ENCODE data around the gene CABYR.

The CABYR gene

DNA sequence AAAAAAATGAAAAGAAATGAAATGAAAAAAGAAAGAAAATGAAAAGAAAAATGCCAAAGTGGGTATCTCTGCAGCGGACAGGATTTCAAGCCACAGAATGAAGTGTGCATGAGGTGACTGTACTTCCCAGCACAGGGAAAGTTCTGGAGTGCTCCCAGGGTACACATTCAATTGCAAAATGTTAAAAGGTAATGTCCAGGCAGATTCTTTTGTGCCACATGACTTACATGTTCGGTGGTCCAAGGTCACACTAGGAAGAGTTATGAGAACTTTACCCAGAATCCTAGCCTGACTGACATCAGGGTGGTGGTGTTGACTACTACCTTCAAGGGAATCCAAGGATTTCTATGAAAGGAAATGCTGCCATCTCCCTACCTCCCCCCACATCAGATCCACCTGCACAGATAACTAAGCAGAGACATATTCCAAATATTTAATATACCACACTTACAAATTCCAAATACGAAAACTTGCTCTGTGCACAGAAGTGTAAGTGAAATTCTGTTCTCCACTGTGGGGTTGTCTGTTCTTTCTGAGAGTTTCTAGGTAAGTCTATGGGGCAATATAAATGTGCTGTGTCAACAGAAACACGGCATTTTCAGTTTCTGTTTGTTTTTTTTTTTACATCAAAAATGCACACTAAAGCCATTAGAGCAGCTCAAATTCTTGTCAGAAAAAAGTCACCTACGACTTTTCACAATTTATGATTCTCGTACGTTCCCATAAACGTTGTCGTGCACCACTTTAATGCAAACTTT is 56.6 kb downstream of the CABYR start:
- no peak for DNase-seq

DNA sequence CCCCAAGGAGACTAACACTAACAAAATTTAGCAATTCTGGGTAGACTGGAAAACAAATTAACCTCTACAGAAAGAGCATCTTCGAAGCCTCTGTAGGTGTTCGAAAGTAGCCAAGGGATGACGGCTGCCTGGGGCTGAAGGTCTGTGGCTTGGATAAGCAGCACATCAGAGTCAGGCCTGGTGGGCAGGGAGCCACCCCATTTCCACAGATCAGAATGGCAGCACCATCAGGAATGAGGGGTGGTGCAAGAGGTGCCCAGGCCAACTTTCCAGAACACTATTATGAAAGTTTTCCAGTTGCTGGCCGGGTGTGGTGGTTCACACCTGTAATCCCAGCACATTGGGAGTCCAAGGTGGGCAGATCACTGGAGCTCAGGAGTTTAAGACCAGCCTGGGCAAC is 57.9 kb downstream of the CABYR start:
- no peak for DNase-seq

DNA sequence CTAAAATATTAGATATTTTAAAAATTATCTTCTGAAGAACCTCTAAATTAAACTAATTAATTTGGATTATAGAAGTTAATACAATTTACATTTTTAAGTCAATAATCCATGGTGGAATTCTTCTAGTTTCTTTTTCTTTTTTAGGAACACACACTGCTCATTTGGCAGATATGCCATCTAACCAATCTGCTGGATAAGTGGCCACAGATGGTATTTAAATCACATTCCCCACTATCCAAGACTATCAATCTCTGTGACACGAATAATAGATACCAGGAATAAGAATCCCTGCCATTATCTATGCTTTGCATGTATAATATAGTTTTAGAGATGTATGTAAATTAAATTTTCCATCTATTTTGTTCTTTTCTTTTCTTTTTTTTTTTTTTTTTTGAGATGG is 58.5 kb downstream of the CABYR start:
- no peak for DNase-seq

DNA sequence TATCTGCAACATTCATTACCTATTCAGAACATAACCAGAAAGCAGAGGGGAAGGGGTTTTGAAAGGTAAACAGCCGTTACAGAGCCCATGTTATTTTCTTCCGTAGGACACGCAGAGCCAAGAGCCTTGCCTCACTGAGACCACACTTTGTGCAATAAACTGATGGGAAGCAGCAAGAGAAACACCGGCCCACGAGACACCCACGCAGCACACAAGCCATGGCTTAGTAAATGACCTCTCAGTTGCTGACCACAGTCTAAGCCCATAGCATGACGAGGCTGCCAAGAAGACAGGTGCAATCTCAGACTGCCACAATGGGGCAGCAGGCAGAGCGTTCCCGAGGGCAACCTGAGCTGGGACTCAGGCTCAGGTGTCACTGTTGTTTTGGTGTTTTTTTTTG is 59.6 kb downstream of the CABYR start:
- DNase-seq = no peak

DNA sequence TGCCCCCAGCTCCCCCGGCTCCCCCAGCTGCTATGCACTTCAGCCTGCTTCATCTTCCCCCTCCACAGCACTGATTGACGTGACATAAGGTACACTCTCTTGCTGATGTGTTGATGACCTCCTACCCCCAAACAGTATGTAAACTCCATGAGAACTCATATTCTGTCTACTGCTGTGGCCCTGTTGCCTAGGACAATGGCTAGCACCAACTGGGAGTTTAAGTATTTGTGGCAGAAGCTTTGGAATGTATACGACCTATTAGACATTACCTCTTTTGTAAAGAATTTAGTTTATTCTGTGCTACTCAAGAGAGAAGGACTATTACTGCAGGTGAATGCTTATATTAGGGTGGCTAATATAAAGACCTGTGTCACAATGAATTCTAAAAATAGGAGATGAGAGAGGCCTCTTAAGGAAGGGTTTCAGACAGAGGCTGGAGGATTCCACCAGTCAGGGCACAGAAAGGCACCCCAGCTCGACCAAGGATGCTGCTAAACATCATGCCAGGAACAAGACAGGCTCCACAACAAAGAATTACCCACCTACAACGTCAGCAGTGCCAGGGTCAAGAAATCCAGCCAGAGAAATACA is 60.6 kb downstream of the CABYR start:
- DNase-seq = no peak

DNA sequence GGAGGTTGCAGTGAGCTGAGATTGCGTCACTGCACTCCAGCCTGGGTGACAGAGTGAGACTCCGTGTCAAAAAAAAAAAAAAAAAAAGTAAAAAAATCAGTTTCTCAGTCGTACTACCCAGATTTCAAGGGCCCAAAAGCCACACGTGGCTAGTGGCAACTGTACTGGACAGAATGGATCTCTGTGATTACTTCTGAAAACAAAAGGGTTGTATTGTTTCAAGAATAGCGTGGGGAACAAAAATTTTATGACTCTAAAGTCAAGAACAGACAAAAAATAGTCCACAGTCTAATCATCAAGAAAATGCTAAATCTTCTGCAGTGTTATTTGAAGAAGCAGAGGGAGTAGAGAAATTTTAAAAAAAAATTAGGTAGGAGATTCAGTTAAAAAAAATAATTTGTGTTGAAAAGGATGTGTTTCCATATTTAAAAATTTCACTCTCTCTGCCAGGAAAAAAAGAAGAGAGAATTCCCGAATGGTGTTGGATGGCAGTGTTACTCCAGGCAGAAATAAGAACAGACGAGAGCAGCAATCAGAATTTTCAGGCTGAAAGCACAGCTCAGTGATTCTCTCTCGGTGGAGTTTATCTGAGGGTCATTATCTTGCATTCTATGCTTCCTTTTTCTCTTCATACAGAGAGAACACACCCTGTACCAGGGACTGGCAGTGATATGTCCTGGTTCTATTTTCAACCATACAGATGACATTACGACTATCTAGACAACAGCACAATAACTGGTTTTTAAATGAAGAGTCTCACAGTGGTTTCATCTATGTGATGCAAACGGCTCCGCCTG is 61.8 kb downstream of the CABYR start:
- no peak for DNase-seq

DNA sequence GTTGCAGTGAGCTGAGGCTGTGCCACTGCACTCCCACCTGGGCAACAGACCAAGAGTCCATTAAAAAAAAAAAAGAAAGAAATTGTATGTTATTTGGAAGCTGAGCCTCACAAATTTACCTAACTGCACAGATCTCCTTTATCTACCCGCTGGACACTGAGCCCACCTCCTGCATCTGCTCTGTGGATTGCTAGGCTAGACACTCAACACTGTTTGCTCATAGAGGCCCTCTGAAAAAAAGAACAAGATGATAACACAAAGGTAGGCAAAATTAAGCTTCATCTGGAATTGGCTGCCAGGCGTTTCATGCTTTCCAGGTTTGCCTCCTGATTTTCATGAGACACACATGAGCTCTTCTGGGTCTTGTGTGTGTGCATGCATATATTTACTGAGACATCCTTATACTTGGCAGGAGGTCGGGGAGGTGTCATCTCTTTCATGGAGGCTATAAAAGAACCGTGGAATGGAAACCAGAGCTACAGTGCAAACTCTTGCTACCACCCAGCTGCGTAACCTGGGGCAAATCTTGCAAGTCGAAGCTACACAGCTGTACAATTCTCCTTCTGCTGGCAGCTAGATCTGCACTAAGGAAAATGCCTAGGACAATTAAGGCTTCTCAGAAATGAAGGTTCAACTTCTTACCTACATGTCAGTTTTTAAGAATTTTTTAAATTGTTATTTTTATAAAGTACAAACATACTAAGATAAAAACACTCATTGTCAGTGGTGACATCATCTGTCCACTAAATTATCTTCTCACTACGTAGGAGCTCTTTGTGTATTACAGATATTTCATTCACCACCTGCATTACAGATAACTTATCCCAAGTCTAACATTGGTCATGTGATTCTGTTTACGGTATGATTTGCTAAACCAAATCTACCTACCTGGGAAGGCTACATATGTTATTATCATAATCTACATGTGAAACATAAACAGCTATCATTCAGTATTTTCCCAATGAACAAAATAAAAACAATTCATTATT is 63.1 kb downstream of the CABYR start:
- no peak for DNase-seq

DNA sequence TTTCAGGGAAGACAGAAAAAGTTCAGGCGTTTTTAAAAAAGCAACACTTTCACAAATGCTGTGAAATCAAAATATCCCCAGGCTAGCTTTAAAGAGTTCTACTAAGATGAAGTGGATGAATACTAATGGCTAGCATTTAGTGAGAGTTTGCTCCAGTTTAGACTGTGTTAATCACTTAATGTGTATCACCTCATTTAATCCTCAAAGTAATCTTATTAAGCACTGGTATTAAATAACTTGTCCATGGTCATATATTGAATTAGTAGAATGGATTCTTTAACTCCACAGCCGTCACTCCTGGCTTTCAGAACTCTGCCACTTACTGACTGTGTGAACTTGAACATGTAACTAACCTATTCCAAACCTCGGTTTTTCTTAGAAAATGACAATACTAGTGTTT is 66.0 kb downstream of the CABYR start:
- no peak for DNase-seq

DNA sequence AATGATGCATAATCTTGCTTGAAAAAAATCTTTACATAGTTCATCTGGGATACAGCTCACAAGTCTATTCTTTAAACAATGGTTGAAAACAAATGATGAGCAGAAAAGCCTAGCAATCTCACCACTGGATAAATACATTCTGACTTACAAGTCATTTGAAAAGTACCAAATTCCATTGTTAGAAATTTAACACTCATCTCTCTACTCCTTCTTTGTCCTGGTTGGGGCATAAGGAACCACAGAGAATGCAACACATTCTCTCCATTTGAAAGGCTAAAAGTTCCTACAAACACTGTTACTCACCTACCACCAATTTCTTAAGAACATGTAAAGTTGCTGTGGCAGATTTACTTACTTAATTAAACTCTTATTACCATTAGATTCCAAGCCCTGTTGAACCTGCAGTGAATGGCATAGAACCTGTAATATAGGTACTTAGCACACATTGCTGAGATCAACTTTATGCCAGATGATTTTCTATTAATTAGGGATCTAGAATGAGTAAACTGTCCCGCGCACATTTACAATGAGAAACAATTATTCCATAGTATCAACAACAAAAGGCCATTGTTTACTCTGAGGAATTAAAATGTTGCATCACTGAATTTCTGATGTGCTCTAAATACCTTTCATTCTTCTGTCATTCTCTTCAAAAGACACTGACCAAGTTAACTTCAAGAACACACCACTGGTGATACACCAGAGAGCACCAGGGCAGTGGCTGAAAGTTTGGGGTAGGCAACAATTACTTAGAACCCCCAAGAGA is 69.6 kb downstream of the CABYR start:
- no peak for DNase-seq

DNA sequence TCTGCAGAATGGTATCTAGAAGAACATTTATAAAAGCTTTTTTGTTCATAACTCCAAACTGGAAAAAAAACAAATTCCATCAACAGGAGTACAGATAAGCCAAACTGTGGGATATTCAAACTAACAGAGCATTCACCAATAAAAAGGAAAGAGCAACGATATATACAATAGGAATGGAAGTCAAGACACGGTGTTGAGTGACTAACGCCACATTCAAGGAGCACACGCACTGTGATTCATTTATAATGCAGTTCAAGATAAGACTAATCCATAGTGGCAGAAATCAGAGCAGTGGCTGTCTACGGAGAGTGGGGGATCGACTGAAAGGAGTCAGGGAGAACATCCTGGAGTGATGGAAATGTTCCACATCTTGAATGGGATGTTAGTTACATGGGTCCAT is 70.7 kb downstream of the CABYR start:
- no peak for DNase-seq

Measured in activated naive CD4-positive, alpha-beta T cell treated with Interleukin-2 at 50 U/mL for 16 hours (primary cell).